ENCODE measurements around the gene XRN1.

- TF ChIP-seq CTCF (conservative IDR thresholded peaks at IDR 0.05; ENCODE audit: low read depth, low read length) (no peak), EZH2 (IDR thresholded peaks at IDR 0.05; ENCODE audit: low read length, unreplicated experiment) (no peak), EZH2phosphoT487 (IDR thresholded peaks at IDR 0.05; ENCODE audit: borderline replicate concordance, low read length) (no peak)
Measured at GRCh38 chr3:142270407-142270806, 177.4 kb downstream of the XRN1 start.

Data from PC-3 (cell line).